H1 (cell line): ENCODE measurements around the gene HECTD1. TPM values are rescaled to one million over a fixed set of nuclear protein-coding genes. Genes with fewer than 3 reads are reported as not detected.

Experiments
- CHD7 ChIP-seq: fragments of 300-600 bp; sonication (generic); IDR thresholded peaks from 2 replicates; pipeline ENCODE4 v1.7.1; 2012; ENCODE audit warnings: low read length, moderate library complexity, mild to moderate bottlenecking, inconsistent platforms; ENCODE audit not compliant: insufficient replicate concordance
- HDAC2 ChIP-seq, 2 experiments: fragments of 300-600 bp in 1 of 2; sonication (generic) in 1 of 2; IDR thresholded peaks; 2 replicates each; pipeline ENCODE4 v1.6.1; 2011 to 2012; ENCODE audit warnings: low read depth in 2 of 2, low read length in 2 of 2, mild to moderate bottlenecking in 2 of 2, moderate library complexity in 2 of 2, borderline replicate concordance in 1 of 2, inconsistent platforms in 1 of 2
- polyA plus RNA-seq, 7 experiments: library from polyadenylated mRNA; depleted of rRNA in 3 of 7; stranded (reverse) in 5 of 7; unstranded in 2 of 7; fragments of >200 nt in 5 of 7; fragments of 200-250 nt in 2 of 7; gene quantifications; 1 replicate in 5 of 7; 2 replicates in 1 of 7; 4 replicates in 1 of 7; pipeline versions ENCODE4 v1.2.1 to v1.2.3, GENCODE V29; 2011 to 2013; ENCODE audit warnings: missing spikeins in 2 of 7, mixed read lengths in 2 of 7
- total RNA-seq: library from RNA; stranded (reverse); fragmentation: NEBNext Ultra II Directional; extraction: Animal tissue kit (Norgen Biotek cat#: 25700); gene quantifications from 2 replicates; pipeline ENCODE4 v1.2.1, GENCODE V29; 2021

Gene HECTD1
- total and polyA plus RNA-seq, 2 of the 8 experiments (the other 6 are each of a cell fraction or from before 2014, with no cell fraction given) = 44.7 to 105 TPM

- peak; percentile 86 for TF ChIP-seq CHD7
- peak in 1 of 2 experiments; percentile 32; a peak in 1 of 4 replicates for TF ChIP-seq HDAC2 (IDR thresholded peaks at IDR 0.05; ENCODE audit: borderline replicate concordance in 1 of 2, low read depth in 2 of 2, low read length in 2 of 2)
- TF ChIP-seq, all 59 proteins: peak for 2
These were observed 84.7 kb downstream of the HECTD1 start (continued) for GRCh38 chr14:31122921-31123320.
